ENCODE results near the gene TRAPPC6A. TPM values are rescaled to one million over a fixed set of nuclear protein-coding genes. Genes with fewer than 3 reads are reported as not detected.
A peak's percentile ranks its signal among the peaks of the same experiment; 100 is the strongest.

The TRAPPC6A gene
- total RNA-seq, 1 donor from 2014 or later, result 20.8 TPM

GRCh38 chr19:45152504-45153338, 25.3 kb downstream of the TRAPPC6A start:
- DNase-seq (ENCODE audit: low spot score) (no peak), ATAC-seq (peak; percentile 67)
- intact Hi-C loops (cut with DNase I), result no loop called here

- no peak for ATAC-seq
- DNase-seq (ENCODE audit: low spot score), result no peak
- intact Hi-C loops (cut with DNase I), result no loop called here
Observed at GRCh38 chr19:45151821-45152503, 26.1 kb downstream of the TRAPPC6A start.

GRCh38 chr19:45151320-45151719, 26.7 kb downstream of the TRAPPC6A start:
- ATAC-seq (no peak), DNase-seq (ENCODE audit: low spot score) (no peak)
- intact Hi-C loops (cut with DNase I), result no loop called here

- no peak for ATAC-seq
- intact Hi-C loops (cut with DNase I), result no loop called here
- DNase-seq (ENCODE audit: low spot score), result no peak
Observed at GRCh38 chr19:45150751-45151281, 27.2 kb downstream of the TRAPPC6A start.

- intact Hi-C loops (cut with DNase I), result no loop called here
- ATAC-seq, result no peak
- no peak for DNase-seq (ENCODE audit: low spot score)
Observed at GRCh38 chr19:45150180-45150579, 27.9 kb downstream of the TRAPPC6A start.

GRCh38 chr19:45149129-45149528, 28.9 kb downstream of the TRAPPC6A start:
- intact Hi-C loops (cut with DNase I), result no loop called here
- DNase-seq (ENCODE audit: low spot score) (no peak), ATAC-seq (no peak)

GRCh38 chr19:45147835-45148676, 30.0 kb downstream of the TRAPPC6A start:
- no peak for ATAC-seq
- intact Hi-C loops (cut with DNase I), result no loop called here
- DNase-seq (ENCODE audit: low spot score), result no peak

GRCh38 chr19:45146741-45147205, 31.3 kb downstream of the TRAPPC6A start:
- intact Hi-C loops (cut with DNase I), result no loop called here

GRCh38 chr19:45146251-45146650, 31.8 kb downstream of the TRAPPC6A start:
- DNase-seq (ENCODE audit: low spot score) (no peak), ATAC-seq (no peak)
- intact Hi-C loops (cut with DNase I), result no loop called here

More at GRCh38 chr19:45146741-45147205, 31.3 kb downstream of the TRAPPC6A start:
- DNase-seq (ENCODE audit: low spot score), result no peak
- ATAC-seq, result no peak

- no peak for ATAC-seq
- intact Hi-C loops (cut with DNase I), result no loop called here
- no peak for DNase-seq (ENCODE audit: low spot score)
Observed at GRCh38 chr19:45145270-45146189, 32.5 kb downstream of the TRAPPC6A start.

GRCh38 chr19:45144431-45145269, 33.4 kb downstream of the TRAPPC6A start:
- ATAC-seq (no peak), DNase-seq (ENCODE audit: low spot score) (no peak)
- intact Hi-C loops (cut with DNase I), result no loop called here

GRCh38 chr19:45142726-45143110, 35.3 kb downstream of the TRAPPC6A start:
- DNase-seq (ENCODE audit: low spot score) (no peak), ATAC-seq (no peak)
- intact Hi-C loops (cut with DNase I), result no loop called here

GRCh38 chr19:45142016-45142725, 35.9 kb downstream of the TRAPPC6A start:
- no peak for DNase-seq (ENCODE audit: low spot score)

GRCh38 chr19:45141203-45141900, 36.7 kb downstream of the TRAPPC6A start:
- intact Hi-C loops (cut with DNase I), result no loop called here
- ATAC-seq, result no peak
- no peak for DNase-seq (ENCODE audit: low spot score)

More at GRCh38 chr19:45142016-45142725, 35.9 kb downstream of the TRAPPC6A start:
- intact Hi-C loops (cut with DNase I), result no loop called here
- ATAC-seq, result no peak

GRCh38 chr19:45140533-45140932, 37.5 kb downstream of the TRAPPC6A start:
- no peak for ATAC-seq
- no peak for DNase-seq (ENCODE audit: low spot score)
- intact Hi-C loops (cut with DNase I), result no loop called here

- intact Hi-C loops (cut with DNase I), result no loop called here
- ATAC-seq (no peak), DNase-seq (ENCODE audit: low spot score) (no peak)
Observed at GRCh38 chr19:45140144-45140503, 37.9 kb downstream of the TRAPPC6A start.

Data from sciatic nerve (tissue), 2 donors.